Iris pigment epithelial cell (primary cell): ENCODE measurements around the gene RNF212.

ENCODE experiments used
- DNase-seq: peaks from one replicate; pipeline ENCODE4 v3.0.0-alpha.2; 2011; ENCODE audit warnings: low read depth

RNF212 gene

DNA sequence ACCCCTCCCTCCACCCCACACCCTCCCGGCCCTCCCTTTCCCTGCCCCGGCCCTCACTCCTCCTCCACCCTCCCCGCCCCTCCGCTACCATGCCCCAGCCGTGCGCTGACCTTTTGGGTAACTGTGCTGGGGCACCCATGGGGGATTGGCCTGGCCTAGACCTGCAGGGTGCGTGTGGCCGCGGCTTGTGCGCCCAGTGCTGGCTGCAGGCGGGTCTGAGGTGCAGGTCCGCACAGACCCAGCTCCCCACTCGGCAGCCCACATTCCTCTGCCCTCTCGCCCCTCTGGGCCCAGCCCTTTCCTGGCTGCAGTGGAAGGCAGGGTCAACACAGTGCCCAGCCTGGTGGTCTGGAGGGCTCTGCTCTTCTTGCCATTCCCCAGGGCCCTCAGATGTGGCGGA lies 77.3 kb downstream of the RNF212 start:
- no peak for DNase-seq

DNA sequence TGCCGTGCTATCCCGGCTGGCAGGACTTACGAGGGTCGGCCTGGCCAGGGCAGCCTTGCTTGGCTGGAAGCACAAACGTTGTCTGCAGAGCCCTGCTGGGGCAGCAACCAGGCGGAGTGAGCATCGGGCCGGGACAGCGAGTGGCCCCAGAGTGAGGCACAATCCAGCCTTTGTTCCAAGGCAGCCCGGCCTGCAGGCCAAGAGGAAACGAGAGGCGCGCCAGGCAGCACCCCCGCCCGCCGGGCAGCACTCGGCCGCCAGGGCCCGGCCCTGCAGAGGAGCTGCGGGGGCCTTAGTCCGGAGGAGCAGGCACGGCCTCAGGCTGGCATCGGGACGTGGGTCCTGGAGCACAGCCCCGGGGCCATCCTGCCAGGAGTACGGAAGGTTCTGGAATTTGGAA lies 77.9 kb downstream of the RNF212 start:
- no peak for DNase-seq

GRCh38 chr4:1033840-1034551 lies 79.4 kb downstream of the RNF212 start:
- peak; percentile 32 for DNase-seq

- DNase-seq: no peak
These were observed 80.5 kb downstream of the RNF212 start for GRCh38 chr4:1032861-1033260.

- DNase-seq: no peak
These were observed 81.2 kb downstream of the RNF212 start for GRCh38 chr4:1031956-1032795.

DNA sequence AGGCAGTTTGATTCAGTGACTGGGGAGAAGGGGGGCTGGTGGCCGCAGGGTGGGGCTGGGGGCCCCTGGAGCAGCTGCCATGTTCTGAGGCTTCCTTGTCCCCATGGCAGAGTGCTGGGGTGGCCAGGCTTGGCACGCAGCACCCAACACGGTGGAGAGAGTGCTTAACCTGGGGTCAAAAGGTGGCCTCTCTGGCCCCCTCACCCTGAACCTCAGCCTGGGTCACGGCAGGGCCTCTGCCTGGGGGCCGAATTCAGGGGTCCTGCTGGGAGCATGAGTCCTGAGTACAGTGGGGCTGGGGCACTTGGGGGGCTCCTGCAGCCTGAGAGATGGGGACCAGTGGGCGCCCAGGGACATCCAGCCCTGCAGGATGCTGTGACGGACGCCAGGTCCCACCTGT lies 82.0 kb downstream of the RNF212 start:
- no peak for DNase-seq

GRCh38 chr4:1030559-1030958 lies 82.8 kb downstream of the RNF212 start:
- no peak for DNase-seq

DNA sequence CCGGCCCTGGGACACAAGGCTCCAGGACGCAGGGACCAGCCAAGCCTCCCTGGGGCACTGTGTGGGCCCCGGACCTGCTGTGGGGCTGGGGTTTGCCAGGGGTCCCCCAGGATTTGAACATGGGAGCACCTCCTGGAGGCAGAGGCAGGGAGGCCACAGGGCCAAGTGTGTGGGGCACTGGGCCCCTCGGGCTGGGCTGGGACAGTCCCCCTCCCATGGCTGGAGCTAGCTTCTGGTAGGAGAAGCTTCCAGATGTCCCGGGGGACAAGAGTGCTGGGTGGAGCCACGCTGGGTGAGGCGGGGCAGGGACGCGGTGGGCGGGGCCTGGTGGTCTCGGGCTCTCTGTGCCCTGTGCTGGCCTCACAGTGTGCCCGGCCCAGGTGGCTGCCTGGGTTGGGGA lies 83.3 kb downstream of the RNF212 start:
- no peak for DNase-seq

DNA sequence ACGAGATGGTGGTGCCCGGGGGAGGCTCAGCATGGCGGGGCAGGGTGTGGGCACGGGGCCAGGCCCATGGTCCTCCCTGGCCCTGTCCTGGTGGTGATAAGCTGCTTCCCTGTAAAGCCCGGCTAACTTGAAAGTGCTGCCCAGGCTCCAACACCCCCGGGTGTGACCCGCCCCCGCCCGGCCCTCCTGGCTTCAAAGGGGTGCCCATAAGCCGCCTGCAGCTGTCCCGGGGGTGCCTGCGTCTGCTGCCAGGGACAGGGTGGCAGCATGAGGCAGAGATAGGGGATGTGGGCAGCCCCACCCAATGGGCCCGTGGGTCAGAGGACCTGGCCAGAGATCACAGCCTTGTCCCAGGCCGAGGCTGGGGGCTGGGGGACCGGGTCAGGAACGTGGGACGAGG lies 83.8 kb downstream of the RNF212 start:
- no peak for DNase-seq

- DNase-seq: no peak
These were observed 84.7 kb downstream of the RNF212 start for GRCh38 chr4:1028574-1029220.

- DNase-seq: no peak
These were observed 85.5 kb downstream of the RNF212 start for GRCh38 chr4:1027915-1028238.

DNA sequence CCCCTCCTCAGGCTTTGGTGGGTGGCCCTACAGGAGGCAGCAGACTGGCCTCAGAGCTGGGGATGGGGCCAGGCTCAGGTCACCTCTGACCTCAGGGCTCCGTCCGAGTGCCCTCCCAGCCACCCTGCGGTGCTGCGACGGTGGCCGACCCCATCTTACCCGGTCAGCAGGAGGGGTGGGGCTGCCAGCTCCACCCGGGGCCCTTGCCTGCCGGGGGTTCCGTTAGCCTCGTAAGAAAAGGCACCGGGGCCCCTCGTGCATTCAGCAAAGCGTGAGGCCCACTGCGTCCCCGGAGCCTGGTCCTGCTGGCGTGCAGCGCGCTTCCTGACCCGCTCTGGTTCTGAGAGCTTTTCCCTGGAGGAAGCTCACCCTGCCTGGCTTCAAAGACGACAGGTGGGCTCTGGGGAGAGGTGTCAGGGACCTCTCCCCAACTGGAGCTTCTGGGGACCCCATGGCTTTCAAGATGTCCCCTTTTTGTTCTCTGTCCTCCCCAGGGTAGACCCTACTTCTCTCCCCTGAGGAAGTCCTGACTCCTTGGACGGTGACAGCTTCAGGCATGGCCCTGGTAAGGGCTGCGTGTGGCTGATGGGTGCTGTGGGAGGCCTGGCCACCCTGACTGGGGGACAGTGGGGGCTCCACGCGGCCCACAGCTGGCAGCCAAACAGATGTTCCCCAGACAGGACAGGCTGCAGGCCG lies 86.0 kb downstream of the RNF212 start:
- no peak for DNase-seq

- peak; percentile 23 for DNase-seq
These were observed 87.2 kb downstream of the RNF212 start for GRCh38 chr4:1026115-1026514.

DNA sequence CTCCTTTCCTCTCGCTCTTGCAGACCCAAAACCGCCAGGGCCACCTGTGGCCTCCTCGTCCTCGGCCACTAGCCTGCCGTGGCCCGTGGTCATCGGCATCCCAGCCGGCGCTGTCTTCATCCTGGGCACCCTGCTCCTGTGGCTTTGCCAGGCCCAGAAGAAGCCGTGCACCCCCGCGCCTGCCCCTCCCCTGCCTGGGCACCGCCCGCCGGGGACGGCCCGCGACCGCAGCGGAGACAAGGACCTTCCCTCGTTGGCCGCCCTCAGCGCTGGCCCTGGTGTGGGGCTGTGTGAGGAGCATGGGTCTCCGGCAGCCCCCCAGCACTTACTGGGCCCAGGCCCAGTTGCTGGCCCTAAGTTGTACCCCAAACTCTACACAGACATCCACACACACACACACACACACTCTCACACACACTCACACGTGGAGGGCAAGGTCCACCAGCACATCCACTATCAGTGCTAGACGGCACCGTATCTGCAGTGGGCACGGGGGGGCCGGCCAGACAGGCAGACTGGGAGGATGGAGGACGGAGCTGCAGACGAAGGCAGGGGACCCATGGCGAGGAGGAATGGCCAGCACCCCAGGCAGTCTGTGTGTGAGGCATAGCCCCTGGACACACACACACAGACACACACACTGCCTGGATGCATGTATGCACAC lies 88.3 kb downstream of the RNF212 start:
- no peak for DNase-seq

- DNase-seq: no peak
These were observed 89.2 kb downstream of the RNF212 start for GRCh38 chr4:1023895-1024740.

DNA sequence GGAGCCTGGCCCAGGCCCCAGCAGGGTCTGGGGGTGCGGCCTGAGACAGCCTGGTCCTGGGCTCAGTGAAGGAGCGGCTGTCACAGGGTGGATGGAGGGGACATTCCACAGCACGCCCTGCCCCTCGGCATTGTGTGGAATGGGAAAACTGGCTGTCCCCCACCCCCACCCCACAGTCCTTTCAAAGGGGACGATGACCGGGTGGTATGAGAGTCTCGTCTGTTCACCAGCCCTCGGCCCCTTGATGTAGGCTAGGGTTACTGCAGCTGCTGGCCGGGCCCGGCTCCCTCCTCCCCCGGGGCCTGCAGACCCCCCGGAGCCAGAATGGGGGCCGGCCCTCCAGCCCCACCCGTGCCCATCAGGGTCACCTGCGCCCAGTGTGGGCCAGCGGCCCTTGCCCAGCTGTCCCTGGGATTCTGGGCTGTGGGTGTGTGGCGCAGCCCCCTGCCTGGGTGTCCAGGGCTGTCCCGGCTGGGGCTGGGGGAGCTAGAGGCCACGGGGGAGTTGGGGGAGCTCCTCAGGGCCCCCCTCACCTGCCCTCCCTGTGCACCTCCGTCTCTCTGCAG lies 90.2 kb downstream of the RNF212 start:
- DNase-seq: no peak

DNA sequence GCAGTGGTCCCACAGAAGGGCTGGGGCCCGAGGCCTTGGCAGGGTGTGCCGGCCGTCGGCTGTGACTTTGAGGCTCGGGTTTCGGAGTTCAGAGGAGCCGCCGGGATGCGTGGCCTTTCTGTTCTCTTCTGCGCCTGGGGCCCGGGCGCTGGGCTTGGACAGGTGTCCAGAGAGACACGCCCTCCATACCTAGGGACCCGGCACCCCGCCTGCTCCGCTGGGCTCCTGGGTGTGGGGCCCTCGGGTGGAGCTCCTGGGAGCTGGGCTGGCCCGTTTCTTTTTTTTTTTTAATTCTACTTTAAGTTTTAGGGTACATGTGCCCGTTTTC lies 90.7 kb downstream of the RNF212 start:
- DNase-seq: no peak

DNA sequence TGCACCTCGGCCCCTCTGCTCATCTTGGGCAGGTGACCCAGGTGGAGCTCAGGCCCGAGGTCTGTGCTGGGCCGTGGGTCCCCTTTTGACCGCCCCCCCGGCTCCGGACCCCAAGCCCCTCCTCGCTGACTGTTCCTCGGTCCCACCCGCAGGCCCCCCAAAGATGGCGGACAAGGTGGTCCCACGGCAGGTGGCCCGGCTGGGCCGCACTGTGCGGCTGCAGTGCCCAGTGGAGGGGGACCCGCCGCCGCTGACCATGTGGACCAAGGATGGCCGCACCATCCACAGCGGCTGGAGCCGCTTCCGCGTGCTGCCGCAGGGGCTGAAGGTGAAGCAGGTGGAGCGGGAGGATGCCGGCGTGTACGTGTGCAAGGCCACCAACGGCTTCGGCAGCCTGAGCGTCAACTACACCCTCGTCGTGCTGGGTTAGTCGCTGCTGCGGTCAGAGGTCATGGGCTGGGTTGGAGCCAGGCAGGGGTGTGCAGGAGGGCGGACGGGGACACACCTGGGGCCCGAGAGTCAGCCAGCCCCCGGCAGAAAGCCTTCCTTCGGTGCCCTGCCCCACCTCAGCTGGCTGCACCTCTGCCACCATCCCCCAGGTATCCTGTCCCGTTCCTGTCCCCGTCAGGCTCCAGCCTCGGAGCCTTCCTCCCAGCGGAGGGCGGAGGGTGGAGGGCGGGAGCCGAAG lies 91.2 kb downstream of the RNF212 start:
- no peak for DNase-seq
